ENCODE data around the gene TNS3. TPM values are rescaled to one million over a fixed set of nuclear protein-coding genes. Genes with fewer than 3 reads are reported as not detected.

Gene TNS3
- total RNA-seq, 1 donor from 2014 or later = 40.8 TPM

GRCh38 chr7:47328392-47329319, 253.3 kb downstream of the TNS3 start:
- no peak for TF ChIP-seq CTCF (conservative IDR thresholded peaks at IDR 0.05; ENCODE audit: low read depth, low read length)
- no peak for DNase-seq (ENCODE audit: low read depth)
- peak overlapping the region; percentile 28 for H3K4me3 ChIP-seq (ENCODE audit: low read depth, low read length)

- no peak for DNase-seq (ENCODE audit: low read depth)
- no peak for TF ChIP-seq CTCF (conservative IDR thresholded peaks at IDR 0.05; ENCODE audit: low read depth, low read length)
- peak overlapping the region; percentile 30 for H3K4me3 ChIP-seq (ENCODE audit: low read depth, low read length)
Measured at GRCh38 chr7:47327698-47328391, 254.1 kb downstream of the TNS3 start.

- no peak overlapping the region for H3K4me3 ChIP-seq (ENCODE audit: low read depth, low read length)
- no peak for DNase-seq (ENCODE audit: low read depth)
- no peak for TF ChIP-seq CTCF (conservative IDR thresholded peaks at IDR 0.05; ENCODE audit: low read depth, low read length)
Measured at GRCh38 chr7:47327346-47327697, 254.6 kb downstream of the TNS3 start.

GRCh38 chr7:47326808-47327207, 255.1 kb downstream of the TNS3 start:
- TF ChIP-seq CTCF (conservative IDR thresholded peaks at IDR 0.05; ENCODE audit: low read depth, low read length) = no peak
- DNase-seq (ENCODE audit: low read depth) = no peak
- H3K4me3 ChIP-seq (ENCODE audit: low read depth, low read length) = no peak overlapping the region

- H3K4me3 ChIP-seq (ENCODE audit: low read depth, low read length) = no peak overlapping the region
- TF ChIP-seq CTCF (conservative IDR thresholded peaks at IDR 0.05; ENCODE audit: low read depth, low read length) = peak; percentile 34
- no peak for DNase-seq (ENCODE audit: low read depth)
Measured at GRCh38 chr7:47326220-47326619, 255.7 kb downstream of the TNS3 start.

GRCh38 chr7:47325337-47325736, 256.6 kb downstream of the TNS3 start:
- no peak overlapping the region for H3K4me3 ChIP-seq (ENCODE audit: low read depth, low read length)
- DNase-seq (ENCODE audit: low read depth) = no peak
- TF ChIP-seq CTCF (conservative IDR thresholded peaks at IDR 0.05; ENCODE audit: low read depth, low read length) = no peak
